ENCODE measurements around the gene THRB. TPM values are rescaled to one million over a fixed set of nuclear protein-coding genes. Genes with fewer than 3 reads are reported as not detected.

The THRB gene
- total RNA-seq, 2 donors from 2014 or later: 0.24 to 0.26 TPM

DNA sequence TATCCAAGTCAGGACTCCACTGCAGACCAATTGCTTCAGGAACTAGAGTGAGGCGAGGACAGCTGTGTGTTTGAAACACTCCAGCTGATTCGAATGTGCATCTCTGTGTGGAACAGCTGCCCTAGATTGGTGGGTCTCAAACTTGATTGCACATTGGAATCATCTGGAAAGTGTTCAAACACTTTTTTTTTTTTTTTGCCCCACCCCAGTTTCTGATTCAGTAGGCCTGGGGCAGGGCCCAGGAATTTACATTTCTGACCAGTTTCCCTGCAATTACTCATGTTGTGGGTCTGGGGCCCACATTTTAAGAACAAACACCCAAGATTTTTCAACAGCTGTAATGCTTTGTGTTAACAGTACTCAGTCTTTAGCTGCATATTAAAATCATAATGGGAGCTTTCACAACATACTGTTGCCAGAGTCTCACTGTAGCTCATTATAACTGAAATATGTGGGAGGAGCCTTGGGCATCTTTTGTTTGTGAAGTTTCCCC, 392.9 kb downstream of the THRB start:
- Mint-ChIP-seq H3K27ac (no peak overlapping the region), H3K4me3 (no peak overlapping the region), H3K4me1 (no peaks in the 10 kb centered on the region), H3K36me3 (ENCODE audit: low read depth) (no peaks in the 10 kb centered on the region), H3K9me3 (no peaks in the 10 kb centered on the region), H3K27me3 (ENCODE audit: insufficient read depth) (peaks cover 95% of the 10 kb centered on the region)
- no peaks in the 10 kb centered on the region for H3K4me1 ChIP-seq (ENCODE audit: control insufficient read depth, insufficient read depth, low read length)
- DNase-seq: no peak
- H3K9me3 ChIP-seq (ENCODE audit: control insufficient read depth, low read length): no peaks in the 10 kb centered on the region
- WGBS, 2 experiments (ENCODE audit: insufficient coverage in 1 of 2, insufficient read length in 1 of 2): 89 to 95% methylated on average over 2 of the region's 2 CpGs
- H3K27ac ChIP-seq (ENCODE audit: low read depth, low read length): no peak overlapping the region
- H3K36me3 ChIP-seq (ENCODE audit: control insufficient read depth, insufficient read depth, low read length): no peaks in the 10 kb centered on the region
- TF ChIP-seq, protein P1, sequence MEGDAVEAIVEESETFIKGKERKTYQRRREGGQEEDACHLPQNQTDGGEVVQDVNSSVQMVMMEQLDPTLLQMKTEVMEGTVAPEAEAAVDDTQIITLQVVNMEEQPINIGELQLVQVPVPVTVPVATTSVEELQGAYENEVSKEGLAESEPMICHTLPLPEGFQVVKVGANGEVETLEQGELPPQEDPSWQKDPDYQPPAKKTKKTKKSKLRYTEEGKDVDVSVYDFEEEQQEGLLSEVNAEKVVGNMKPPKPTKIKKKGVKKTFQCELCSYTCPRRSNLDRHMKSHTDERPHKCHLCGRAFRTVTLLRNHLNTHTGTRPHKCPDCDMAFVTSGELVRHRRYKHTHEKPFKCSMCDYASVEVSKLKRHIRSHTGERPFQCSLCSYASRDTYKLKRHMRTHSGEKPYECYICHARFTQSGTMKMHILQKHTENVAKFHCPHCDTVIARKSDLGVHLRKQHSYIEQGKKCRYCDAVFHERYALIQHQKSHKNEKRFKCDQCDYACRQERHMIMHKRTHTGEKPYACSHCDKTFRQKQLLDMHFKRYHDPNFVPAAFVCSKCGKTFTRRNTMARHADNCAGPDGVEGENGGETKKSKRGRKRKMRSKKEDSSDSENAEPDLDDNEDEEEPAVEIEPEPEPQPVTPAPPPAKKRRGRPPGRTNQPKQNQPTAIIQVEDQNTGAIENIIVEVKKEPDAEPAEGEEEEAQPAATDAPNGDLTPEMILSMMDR (conservative IDR thresholded peaks at IDR 0.05): no peak
- no peak overlapping the region for H3K4me3 ChIP-seq (ENCODE audit: low read length)
- H3K27me3 ChIP-seq (ENCODE audit: control insufficient read depth, insufficient read depth, low read length, poor library complexity, severe bottlenecking): peaks cover 98% of the 10 kb centered on the region
- H3K9ac ChIP-seq (ENCODE audit: extremely low read depth, low read length, poor library complexity, severe bottlenecking): no peak overlapping the region

DNA sequence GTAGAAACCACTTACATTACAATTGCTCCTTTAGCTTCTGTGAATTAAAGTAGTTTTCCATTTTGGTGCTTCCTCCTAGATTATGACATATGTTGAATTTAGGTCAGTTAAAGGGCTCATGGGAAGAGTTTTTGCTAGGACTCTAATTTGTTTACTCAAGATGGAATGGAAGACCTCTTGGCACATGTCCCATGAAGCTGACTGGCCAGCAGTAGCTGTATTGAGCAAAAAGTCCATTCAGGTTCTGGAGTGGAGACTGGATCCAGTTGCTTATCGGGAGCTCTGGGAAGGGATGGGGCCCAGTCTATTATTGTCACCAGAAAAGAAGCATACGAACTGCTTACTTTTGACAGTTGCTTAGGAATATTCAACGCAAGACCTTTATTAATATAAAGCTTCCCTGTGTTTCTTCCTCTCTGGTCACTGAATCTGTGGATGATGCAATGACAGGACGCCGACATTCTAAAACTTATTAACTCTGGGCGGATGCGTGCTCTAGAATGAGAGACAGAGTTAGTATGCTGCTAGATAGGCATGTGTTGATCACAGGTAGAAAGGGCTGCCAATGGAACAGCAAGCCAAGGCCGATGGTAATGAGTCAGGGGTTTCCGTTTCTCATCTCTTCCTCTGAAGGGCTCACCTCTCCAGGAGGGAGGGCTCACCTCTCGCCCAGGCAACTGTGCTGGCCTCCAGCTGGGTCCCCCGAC, 393.8 kb downstream of the THRB start:
- no peaks in the 10 kb centered on the region for H3K9me3 Mint-ChIP-seq
- Histone ChIP-seq H3K9me3 (ENCODE audit: control insufficient read depth, low read length) (no peaks in the 10 kb centered on the region), H3K27ac (ENCODE audit: low read depth, low read length) (no peak overlapping the region), H3K36me3 (ENCODE audit: control insufficient read depth, insufficient read depth, low read length) (no peaks in the 10 kb centered on the region), H3K9ac (ENCODE audit: extremely low read depth, low read length, poor library complexity, severe bottlenecking) (no peak overlapping the region), H3K27me3 (ENCODE audit: control insufficient read depth, insufficient read depth, low read length, poor library complexity, severe bottlenecking) (peaks cover 98% of the 10 kb centered on the region), H3K4me1 (ENCODE audit: control insufficient read depth, insufficient read depth, low read length) (no peaks in the 10 kb centered on the region), H3K4me3 (ENCODE audit: low read length) (no peak overlapping the region)
- H3K27me3 Mint-ChIP-seq (ENCODE audit: insufficient read depth): peaks cover 94% of the 10 kb centered on the region
- no peaks in the 10 kb centered on the region for H3K4me1 Mint-ChIP-seq
- no peak for DNase-seq
- H3K4me3 Mint-ChIP-seq: no peak overlapping the region
- 91 to 92% methylated on average over 11 of the region's 11 CpGs for WGBS, 2 experiments (ENCODE audit: insufficient coverage in 1 of 2, insufficient read length in 1 of 2)
- H3K27ac Mint-ChIP-seq: no peak overlapping the region
- H3K36me3 Mint-ChIP-seq (ENCODE audit: low read depth): no peaks in the 10 kb centered on the region
- TF ChIP-seq, protein P1 (conservative IDR thresholded peaks at IDR 0.05): no peak

DNA sequence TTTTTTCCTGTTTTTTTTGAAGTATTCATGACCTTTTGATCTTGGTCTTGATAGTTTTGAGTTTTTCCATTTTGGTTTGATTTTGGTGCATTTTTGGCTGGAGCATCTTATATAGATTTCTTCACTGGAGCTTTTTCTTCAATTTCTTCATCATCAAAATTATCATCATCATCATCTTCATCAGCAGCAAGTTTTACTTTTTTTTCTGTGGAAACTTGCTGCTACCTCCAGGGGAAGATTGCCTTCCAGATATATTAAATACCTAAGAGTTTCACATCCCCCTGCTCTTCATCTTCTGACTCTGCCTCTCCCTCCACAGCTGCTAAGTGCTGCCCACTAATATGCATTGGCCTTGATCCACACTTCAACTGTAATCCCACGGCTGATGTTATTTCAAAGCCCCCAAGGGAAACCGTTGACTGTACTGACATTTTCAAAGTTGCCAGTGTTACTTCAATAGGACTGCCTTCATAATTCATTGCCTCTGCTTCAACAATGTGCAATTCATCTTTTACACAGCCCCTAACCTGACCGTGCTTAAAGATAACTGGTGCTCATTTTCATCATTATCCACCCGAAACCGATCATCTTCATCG, 397.9 kb downstream of the THRB start:
- TF ChIP-seq, protein P1 (conservative IDR thresholded peaks at IDR 0.05): no peak

More for the DNA sequence above, 397.9 kb downstream of the THRB start:
- Histone ChIP-seq H3K27me3 (ENCODE audit: control insufficient read depth, insufficient read depth, low read length, poor library complexity, severe bottlenecking) (peaks cover 57% of the 10 kb centered on the region), H3K4me1 (ENCODE audit: control insufficient read depth, insufficient read depth, low read length) (no peaks in the 10 kb centered on the region), H3K27ac (ENCODE audit: low read depth, low read length) (no peak overlapping the region), H3K9me3 (ENCODE audit: control insufficient read depth, low read length) (no peaks in the 10 kb centered on the region), H3K4me3 (ENCODE audit: low read length) (no peak overlapping the region), H3K9ac (ENCODE audit: extremely low read depth, low read length, poor library complexity, severe bottlenecking) (no peak overlapping the region), H3K36me3 (ENCODE audit: control insufficient read depth, insufficient read depth, low read length) (no peaks in the 10 kb centered on the region)
- peaks cover 54% of the 10 kb centered on the region for H3K27me3 Mint-ChIP-seq (ENCODE audit: insufficient read depth)
- H3K9me3 Mint-ChIP-seq: peaks cover 6% of the 10 kb centered on the region
- H3K27ac Mint-ChIP-seq: no peak overlapping the region
- DNase-seq: no peak
- no peak overlapping the region for H3K4me3 Mint-ChIP-seq
- no peaks in the 10 kb centered on the region for H3K4me1 Mint-ChIP-seq
- no peaks in the 10 kb centered on the region for H3K36me3 Mint-ChIP-seq (ENCODE audit: low read depth)
- 93 to 97% methylated on average over 2 to 6 of the region's 6 CpGs for WGBS, 2 experiments (ENCODE audit: insufficient coverage in 1 of 2, insufficient read length in 1 of 2)
